AG08396 (cell line): ENCODE measurements around the gene MED13.
"Not testable (repeated sequence)": the region's sequence is repeated elsewhere in the genome, so short reads cannot be mapped to it uniquely, and the experiment has no call there.

Experiments
- DNase-seq: peaks from one replicate; pipeline ENCODE4 v3.0.0; 2012; ENCODE audit warnings: low spot score, mixed read lengths

MED13 gene

DNA sequence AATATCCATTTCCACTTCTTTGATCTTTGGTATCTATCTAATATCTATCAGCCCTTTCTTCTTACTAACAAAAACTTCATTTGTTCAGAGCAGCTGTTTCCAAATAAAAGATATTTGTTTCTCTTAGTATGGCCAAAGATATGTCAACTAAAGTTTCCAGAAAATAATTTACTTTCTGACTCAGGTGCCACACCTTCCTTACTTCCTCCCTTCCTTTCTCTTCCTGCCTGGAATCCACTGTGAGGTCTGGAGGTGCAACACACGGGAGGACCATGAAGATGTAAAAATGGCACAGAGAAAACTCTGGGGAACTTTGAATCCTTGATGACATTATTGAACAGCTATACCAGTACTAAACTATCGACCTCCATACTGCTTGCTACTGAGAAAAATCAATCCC, 14.0 kb downstream of the MED13 start:
- no peak for DNase-seq

DNA sequence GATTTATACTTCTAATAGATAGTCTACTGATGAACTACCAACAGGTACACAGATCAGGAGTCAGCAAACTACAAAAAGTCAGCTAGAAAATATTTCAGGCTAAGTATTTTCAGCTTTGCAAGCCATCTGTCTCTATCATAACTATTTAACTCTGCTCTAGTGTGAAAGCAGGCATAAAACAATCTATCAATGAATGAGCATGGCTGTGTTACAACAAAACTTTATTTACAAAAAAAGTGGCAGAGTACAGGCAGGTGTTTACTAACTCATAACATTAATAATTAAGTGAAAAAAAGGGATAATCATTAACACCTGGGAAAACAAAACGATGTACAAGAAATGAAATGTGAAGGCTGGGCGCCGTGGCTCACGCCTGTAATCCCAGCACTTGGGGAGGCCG, 15.8 kb downstream of the MED13 start:
- no peak for DNase-seq

DNA sequence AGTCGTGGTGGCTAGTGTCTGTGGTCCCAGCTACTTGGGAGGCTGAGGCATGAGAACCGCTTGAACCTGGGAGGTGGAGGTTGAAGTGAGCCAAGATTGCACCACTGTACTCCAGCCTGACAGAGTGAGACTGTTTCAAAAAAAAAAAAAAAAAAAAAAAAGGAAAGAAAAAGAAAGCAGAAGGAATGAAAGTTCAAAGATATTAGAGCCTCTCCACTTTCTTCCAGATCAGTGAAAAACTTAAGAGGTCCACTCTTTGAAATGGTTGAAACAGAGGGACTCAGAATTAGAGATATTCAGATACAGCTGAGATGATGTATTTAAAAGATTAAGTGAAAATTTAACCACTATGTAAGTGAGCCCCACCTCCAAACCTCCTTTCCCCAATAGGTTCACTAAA, 16.8 kb downstream of the MED13 start:
- DNase-seq, result no peak

DNA sequence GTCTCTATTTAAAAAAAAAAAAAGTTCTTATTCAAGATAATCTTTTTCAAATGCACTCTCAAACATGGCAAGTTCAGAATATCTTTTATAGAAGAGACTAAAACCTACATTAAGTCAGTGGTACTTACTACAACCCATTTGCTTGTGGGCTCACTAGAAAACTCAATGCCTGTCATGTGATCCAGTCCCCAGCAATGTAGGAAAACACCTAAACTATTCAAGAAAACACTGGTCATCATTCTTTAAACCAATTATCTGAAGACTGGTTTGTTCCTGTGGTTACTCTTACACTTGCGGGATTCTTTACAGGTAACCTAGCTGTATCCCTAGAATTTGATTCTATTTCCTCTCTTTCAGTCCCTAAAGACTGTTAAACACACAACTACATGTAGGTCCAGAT, 19.6 kb downstream of the MED13 start:
- no peak for DNase-seq

DNA sequence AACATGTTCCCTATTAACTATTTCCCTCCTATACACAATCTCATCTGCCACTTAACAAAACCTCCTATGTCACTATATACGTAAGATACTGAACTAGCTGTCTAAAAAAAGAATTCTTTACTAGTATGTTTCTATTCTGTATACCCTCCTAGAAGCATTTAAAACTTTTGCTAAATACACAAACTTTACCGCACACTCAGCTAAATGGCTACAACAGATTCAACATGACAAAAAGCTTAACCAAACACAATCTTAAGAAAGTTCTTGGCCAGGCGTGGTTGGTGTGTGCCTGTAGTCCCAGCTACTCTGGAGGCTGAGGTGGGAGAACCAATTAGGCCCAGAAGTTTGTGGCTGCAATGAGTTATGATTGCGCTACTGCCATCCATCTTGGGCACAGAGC, 20.0 kb downstream of the MED13 start:
- no peak for DNase-seq

DNA sequence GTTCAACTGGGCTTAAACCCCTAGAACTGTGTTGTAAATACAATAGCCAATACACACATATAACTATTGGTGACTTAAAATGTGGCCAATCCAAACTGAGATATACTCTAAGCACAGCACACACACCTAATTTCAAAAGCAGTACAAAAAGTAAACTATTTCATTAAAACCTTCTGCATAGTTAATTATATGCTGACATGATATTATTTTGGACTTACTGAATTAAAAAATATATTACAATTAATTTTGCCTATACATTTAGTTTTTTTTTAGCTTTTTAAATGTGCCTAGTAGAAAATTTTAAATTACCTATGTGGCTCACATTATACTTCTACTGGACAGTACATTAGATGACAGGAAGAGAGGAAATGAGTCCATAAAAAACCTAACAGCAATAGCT, 21.5 kb downstream of the MED13 start:
- no peak for DNase-seq

DNA sequence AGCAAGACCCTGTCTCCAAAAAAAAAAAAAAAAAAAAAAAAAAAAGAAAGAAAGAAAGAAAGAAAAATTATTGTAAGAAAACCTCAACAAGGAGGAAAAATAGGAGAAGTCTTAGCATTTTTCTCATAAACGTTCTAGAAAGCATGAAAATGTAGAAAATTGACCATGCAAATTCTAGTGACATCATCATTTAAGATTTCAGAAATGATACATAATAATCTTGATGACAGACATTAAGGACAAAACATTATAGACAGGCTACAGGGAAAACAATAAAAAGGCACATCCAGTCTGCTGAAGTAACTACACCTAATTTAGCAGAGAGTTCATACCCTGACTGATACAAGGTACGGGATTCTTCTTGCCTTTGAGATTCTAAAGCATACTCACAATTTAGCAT, 21.9 kb downstream of the MED13 start:
- no peak for DNase-seq

DNA sequence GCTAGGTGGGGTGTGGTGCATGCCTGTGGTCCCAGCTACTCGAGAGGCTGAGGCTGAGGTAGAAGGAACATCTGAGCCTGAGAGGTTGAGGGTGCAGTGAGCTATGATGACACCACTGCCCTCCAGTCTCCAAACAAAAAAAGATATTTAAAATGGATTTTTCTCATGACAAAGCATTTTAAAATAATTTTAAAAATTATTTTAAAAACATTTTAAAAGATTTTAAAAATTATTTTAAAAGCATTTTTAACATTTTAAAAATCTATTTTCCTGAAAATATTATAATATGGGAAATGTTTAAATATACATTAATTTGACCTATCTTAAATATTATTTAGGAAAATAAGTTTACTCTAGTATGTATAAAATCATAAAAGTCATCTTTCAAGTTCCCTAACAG, 26.8 kb downstream of the MED13 start:
- no peak for DNase-seq

DNA sequence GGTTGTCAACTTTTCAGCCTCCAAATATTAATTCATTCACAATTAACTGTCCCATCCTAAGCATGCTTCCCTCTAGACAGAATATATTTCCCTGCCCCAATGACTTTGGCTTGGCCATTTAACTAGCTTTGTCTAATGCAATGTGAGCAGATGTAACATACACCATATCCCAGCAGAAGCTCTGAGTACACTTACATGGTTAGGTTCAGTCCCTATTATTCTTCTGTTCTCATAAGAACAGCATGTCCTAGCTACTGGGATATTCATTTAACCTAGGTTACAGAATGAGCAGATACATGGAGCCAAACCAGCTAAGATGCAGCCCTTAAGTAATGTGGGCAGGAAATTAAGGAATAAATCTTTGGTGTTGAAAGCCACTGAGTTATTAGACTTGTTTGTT, 31.8 kb downstream of the MED13 start:
- no peak for DNase-seq

DNA sequence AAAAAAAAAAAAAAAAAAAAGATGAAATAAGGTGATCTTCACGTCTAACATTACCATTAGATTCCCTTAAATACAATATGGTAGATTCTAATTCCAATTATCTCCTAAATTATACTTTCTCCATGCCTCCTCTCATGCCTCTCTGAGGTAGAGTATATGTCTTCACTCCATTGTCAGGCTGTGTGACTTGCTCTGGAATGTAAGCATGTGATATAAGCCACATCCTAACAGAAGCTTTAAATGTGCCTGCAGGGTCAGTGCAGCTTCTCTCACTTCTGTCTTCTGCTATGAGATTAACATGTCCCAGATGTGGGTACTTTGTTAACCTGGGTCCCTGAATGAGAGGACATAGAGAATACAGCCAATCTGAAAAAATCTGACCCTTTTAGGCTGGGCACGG, 32.6 kb downstream of the MED13 start:
- no peak for DNase-seq

DNA sequence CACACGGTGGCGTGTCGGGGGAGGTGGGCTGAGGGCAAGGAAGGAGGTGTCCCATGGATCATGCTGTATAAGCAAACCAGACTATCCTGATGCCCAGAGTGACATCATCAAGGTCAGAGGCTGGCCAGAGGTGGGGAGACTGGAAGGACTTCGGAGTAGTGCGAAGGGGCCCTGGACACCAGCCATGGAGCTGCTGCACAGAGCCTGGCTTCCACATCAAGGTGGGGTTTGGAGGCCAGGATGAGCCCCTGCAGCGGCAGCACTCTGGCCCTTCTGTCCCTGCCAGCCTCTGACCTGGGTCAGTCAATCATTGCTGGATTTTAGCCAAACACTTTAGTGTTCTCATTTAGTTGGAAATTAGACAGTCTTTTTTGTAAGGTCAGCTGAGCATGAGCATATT, 34.8 kb downstream of the MED13 start:
- DNase-seq, result no peak

DNA sequence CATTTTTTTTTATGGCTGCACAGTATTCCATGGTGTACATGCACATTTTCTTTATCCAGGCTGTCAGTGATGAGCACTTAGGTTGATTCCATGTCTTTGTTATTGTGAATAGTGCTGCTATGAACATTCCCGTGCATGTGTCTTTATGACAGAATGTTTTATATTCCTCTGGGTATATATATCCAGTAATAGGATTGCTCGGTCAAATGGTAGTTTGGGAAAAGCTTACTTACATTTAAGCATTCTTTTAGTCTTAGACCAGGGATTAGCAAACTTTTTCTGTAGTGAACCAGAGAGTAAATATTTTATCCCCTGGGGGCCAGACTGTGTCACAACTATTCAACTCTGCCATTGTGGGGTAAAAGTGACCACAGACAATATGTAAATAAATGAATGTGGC, 40.2 kb downstream of the MED13 start:
- DNase-seq, result no peak

DNA sequence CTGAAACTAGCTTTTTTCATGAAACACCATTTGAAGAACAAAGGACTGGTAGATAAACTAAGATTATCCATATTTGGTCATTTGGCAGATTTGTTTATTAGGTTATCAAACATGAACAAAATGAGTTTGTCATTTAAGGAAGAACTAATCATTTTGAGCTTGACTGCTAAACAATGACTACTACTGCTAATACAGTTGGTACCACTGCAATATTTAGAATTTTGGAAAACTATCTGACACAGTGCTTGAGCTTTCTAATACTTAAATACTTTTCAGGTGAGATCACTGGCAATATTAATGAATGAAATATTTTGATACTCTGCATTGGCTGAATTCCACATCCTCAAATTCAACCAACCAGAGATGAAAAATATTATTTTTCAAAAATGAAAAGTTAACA, 47.2 kb downstream of the MED13 start:
- peak; percentile 40 for DNase-seq

DNA sequence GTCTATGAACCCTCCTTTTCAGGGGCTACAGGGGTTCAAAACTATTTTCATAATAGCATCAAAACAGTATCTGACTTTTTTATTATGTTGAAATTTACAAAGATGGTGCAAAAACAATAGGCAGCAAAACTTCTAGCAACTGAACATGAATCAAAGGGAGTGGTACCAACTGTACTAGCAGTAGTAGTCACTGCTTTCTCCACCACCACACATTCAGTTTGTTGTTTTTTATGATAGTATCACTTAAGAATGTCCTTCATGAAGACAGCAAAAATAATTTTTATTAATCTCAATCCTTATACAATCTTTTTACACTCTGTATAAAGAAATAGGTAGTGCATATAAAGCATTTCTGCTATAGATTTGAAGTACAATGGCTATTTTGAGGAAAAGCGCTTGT, 47.6 kb downstream of the MED13 start:
- DNase-seq, result peak; percentile 67

DNA sequence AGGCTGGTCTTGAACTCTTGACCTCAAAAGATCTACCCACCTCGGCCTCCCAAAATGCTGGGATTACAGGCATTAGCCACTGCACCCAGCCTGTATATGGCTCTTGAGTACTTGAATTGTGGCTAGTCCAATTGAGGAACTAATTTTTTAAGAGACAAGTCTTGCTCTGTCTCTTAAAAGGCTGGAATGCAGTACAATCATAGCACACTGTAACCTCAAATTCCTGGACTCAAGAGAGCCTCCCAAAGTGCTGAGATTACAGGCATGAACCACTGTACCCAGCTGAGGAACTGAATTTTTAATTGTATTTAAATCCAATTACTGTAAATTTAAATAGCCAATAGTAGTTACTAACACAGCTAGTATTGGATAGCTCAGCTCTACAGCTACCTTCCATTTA, 50.6 kb downstream of the MED13 start:
- DNase-seq, result no peak

DNA sequence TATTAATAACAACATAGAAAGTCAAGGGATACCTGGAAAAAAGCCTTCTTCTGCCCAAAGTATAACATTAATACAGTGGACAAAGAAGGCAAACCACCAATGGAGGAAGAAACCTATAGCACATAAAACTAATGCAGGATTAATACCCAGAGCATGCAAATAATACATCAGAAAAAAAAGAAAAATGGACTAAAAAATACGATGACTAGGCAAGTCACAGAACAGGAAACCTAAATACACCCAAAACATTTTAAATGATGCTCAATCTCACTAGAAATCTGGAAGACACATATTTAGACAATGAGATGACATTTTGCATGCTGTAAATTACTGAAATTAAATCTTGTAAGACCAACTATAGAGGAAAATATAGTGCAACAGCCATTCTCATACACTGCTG, 55.9 kb downstream of the MED13 start:
- DNase-seq, result no peak

DNA sequence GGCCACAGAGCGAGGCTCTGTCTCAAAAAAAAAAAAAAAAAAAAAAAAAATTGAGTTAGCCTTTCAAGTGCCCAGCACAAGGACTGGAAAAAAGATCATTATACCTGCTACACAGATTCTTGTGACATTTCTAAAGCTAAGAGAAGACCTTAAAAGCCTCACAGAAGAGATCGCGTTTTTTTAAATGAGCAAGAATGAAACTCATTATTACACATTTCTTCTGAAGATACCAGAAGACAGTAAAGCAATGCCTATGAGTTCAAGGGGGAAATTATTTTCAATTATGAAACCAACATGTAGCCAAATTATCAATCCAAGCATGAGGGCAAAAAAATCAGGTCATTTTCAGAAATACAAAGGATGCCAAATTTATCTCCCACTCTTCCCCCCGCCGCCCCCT, 56.8 kb downstream of the MED13 start:
- no peak for DNase-seq

DNA sequence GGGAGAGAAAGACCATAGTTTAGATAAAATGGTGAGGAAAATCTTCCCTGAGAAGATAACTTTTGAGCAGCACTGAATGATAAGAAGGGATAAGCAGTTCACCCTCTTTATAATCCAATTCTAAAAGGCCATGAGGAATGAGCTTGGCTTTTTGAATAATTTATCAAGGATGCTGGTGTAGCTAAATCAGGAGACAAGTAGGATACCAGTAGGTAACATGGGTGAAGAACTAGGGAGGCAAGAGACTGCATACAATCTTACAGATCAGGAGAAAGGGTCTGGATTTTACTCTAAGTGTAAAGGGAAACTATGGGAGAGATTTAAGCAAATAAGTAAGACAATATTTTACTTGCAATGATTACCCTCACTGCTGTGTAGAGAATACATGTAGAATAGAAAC, 60.7 kb downstream of the MED13 start:
- no peak for DNase-seq

DNA sequence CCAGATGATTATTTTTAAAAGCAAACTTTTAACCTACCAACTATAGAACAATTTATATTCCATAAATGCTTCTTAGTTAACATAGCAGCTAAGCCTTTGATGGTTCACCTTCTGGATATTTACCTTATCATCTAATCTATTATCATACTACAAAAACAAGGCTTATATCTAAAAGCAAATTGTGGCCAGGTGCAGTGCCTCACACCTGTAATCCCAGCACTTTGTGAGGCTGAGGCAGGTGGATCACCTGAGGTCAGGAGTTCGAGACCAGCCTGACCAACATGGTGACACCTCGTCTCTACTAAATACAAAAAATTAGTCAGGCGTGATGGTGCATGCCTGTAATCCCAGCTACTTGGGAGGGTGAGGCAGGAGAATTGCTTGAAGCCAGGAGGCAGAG, 61.9 kb downstream of the MED13 start:
- not testable (repeated sequence) for DNase-seq

DNA sequence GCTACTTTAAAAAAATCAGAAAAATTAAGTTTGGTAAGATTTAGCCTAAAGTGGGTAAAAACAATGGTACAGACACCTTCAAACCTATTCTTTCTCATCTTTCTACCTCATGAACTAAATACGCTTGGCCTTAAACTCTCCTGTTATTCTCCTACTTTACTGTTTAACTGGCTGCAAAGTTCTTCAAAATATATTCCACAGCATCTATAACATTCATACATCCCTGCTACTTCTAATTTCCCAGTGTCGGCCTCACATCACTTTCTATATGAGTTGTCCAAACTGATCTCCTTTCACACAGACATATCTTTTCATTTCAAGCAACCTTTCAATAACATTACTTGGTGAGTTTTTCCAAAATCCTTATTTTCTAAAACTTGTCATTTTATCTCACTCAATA, 64.0 kb downstream of the MED13 start:
- DNase-seq, result no peak

DNA sequence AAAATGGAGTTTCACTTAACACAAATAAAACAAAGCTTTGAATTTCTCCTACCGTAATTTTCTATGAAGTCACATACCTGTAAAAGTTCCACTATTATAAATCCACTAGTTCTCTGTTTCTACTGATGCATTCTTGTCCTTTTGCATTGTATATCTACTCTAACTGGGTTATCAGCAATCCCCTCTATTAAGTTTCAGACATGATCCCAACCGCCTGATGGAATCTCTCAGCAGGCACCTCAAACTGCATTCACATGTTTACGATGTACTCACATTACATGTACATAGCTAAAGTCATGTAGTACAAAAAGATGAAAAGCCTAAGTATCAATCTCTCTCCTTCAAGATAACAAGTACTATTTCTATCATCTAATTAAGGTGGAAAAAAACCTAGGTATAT, 64.9 kb downstream of the MED13 start:
- DNase-seq, result no peak

DNA sequence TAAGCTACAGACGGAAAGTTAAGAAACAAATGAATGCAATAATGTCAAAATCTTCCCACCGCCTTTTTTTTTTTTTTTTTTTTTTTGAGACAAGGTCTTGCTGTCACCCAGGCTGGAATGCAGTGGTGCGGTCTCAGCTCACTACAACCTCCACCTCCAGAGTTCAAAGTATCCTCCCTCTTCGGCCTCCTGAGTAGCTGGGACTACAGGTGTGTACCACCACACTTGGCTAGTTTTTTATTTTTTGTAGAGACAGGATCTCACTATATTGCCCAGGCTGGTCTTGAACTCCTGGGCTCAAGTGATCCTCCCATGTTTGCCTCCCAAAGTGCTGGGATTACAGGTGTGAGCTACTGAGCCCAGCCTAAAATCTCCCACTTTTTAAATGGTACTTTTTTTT, 66.5 kb downstream of the MED13 start:
- not testable (repeated sequence) for DNase-seq

DNA sequence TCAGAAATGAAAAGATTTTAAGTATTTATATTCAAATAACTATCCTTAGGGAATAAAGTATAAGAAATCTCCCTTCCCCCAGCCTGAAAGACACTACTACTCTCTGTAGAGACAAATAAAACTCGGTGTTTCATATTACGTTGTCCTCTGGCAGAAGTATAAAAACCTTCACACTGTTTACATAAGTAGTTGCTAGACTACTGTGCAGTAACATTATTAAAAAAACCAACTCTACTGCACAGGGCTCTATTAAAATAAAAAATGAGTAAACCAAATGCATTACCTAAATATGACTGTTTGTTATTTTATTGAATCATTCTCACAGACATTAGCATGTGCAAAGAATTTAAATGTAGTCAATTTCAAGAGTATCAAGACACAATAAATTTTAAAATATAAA, 67.4 kb downstream of the MED13 start:
- peak; percentile 32 for DNase-seq

DNA sequence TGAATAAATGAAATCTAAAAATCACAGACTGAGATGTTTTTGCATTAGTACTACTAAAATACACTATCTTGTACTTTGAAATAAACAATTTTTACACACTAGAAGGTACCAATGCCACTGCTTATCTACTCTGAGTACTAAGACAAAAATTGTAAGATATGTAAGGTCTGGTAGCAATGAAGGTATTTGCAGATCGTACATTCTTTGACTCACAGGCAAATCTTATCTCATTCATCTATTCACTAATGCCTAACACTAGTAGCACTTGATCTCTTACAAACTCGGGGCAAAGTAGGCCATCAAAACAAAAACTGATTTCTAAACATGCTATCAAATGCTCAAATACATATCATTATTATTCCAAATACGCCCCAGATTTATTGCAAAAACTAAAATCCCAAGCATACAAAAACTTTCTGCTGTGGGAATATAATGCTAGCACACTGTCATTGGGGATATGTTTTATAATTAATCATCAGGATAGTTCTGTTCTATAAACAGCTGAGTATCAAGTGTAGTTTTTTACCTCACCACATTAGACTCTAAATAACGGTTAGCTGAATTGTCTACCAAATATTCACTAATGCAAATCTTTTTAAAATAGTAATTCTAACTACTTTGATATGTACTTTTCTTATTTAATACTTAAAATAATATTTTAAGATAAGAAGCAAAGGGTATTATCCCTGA, 68.0 kb downstream of the MED13 start:
- DNase-seq, result no peak

DNA sequence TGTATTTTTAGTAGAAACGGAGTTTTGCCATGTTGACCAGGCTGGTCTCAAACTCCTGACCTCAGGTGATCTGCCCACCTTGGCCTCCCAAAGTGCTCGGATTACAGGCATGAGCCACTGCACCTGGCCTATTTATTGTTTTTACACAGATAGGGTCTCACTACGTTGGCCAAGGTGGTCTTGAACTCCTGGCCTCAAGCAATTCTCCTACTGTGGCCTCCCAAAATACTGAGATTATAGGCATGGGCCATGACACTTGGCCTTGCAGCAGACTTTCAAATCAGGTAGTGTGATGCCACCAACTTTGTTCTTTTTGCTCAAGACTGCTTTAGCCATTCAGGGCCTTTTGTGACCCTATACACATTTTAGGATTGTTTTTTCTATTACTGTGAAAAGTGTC, 75.6 kb downstream of the MED13 start:
- no peak for DNase-seq
